Stimulated activated CD4-positive, alpha-beta T cell treated with anti-CD3 and anti-CD28 coated beads, Interleukin-2, amount 100 ng/mL, for 48 hours (primary cell): ENCODE results near the gene ITGB2.
"Not testable (repeated sequence)": the region's sequence is repeated elsewhere in the genome, so short reads cannot be mapped to it uniquely, and the experiment has no call there.

Source experiments
- DNase-seq, 2 donors: peaks; one replicate each; pipeline ENCODE4 v3.0.0-alpha.2; 2020

The ITGB2 gene

DNA sequence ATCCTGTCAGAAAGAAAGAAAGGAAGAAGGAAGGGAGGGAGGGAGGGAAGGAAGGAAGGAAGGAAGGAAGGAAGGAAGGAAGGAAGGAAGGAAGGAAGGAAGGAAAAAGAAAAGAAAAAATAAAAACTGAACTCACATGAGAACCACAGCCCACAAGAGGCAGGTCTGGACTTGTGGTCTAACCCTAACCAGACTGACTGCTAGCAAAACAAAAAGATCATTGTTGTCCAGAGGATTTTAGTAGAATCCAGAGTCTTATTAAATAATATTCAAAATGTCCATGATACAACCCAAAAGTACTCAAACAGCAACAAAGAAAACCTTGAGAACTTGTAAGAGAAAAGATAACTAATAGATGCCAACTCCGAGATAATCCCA is 4.7 kb upstream of the ITGB2 start:
- DNase-seq, result no peak

DNA sequence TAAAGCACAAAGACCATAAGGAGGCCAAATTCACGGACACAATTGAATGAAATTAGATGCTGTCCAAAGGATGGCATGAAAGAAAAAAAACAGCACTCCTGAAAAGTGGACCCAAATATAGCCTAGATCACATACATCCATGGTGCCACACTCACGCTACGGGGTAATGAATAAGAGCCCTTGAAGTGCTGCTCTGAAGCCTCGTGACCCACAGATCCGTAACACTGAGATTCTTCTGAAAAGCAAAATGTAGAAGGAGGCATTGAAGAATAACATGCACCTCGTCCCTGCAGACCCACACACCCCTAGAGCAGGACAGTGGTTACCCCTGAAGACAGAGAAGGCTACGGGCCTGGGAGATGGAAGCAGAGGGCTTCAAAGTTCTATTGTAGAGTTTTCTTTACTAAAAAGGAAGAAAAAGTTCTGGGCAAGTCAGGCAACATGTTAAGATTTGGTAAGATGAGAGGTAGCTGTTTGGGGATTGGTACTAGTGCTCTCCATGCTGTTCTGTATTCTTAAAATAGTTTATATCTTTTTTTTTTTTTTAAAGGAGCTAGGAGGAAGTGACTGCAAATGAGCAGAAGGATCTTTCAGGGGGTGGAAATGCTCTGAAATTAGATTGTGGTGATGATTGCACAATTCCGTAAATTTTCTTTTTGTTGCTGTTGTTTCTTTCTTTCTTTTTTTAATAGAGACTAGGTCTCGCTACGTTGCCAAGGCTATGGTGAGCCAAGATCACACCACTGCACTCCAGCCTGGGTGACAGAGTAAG is 4.1 kb upstream of the ITGB2 start:
- no peak for DNase-seq

DNA sequence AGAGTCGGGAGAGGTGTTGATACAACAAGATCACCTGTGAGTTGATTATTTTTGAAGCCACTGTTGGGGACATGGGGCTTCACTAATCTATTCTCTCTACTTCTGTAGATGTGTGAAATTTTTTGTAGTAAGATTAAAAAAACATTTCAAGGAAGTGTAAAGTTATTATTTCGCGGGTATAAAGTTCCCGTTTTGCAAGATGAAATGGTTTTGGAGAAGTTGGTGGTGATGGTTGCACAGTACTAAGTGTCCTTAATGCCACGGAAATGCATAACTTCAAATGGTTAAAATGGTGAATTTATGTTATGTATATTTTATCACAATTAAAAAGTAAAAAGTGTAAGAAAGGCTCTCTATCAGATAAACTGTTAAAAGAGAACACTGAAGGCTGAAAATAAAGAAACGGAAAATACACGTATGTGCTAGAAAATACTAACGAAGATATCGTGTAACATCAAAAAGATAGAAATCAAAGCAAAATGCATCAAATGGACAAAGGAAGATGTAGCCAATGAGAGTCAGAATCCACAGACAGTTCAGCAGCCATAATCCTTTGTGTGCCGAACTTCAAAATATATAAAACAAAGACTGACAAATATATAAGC is 2.9 kb upstream of the ITGB2 start:
- DNase-seq, result no peak

DNA sequence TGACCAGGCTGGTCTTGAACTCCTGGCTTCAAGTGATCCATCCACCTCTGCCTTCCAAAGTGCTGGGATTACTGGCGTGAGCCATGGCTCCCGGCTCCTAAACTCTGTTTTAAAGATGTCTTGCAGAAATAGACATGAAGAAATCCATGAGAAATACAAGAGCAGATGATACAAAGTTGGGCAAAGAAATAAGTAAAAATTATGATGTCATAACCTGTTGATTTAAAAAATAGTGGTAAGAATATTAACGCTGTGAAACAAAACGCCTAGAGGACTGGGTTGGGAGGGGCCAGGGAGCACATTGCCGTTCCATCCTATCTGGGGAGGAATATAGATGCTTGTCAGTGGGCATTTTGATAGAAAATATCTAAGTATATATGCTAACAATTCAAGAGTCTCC is 1.2 kb upstream of the ITGB2 start:
- no peak for DNase-seq

DNA sequence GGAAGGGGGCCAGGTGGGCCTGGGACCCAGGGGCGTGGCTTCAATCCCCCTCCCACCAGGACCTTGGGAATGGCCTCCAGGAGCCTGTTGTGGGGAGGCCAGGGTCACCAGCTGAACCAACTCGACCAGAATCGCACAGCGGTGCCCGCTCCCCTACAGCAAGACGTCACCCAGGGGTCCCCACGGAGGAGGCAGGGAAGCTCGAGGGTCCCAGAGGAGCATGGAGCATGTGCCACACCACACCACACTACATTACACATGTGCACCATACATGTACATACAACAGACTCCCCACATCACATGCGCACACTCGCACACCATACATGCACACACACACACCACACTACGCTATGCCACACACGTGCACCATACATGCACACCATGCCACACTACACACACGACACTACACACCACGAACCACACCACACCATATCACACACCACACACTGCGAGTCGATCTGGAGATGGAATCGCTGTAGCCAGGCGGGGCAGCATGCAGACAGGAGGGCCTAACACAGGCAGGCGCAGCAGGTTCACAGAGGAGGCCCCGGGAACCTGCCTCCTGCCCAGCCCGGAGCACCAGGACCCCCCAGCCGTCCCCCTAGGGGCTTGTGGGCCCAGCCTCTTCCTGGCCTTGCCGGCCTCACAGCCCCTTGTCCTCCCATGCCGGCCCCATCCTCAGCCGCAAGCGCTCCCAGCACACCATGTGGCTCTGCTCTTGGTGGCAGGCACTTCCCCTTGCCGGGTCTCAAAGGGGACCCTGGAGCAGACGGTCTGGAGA is 596 bp downstream of the ITGB2 start:
- DNase-seq, result no peak

DNA sequence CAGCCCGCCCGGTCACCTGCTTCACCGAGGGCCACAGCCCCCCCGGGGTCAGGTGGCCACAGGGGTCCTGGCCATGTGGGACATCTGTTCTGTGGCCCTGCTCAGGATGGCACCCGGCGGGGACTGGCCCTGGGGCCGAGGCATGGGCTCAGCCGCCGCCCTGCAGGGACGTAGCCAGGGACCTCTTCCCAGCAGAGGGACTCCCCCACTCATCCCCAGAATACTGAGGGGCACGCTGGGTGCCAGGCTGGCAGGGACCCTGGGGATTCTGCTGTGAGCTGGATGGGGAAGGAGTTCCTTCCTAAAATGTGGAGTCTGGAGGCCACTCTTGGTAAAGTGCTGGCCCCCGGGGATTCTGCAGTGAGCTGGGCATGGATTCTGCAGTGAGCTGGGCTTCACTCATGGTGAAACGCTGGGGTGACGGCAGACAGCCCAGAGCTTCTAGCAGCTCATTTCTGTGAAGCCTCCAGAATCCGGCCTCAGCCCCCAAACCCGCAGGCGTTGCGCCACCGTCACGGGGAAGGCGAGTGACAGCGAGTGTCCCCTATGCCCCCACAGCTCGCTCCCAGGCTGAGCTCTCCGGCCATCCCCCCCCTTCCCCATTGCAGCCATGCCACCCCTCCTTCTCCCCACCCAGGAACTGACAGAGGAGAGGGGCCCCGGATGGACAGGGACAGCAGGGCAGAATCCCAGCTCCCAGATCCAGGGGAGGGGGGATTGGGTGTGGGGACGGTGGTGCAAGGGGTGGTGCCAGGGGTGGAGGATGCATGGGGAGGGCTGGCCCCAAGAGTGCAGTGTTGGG is 1.4 kb downstream of the ITGB2 start:
- DNase-seq, result no peak

DNA sequence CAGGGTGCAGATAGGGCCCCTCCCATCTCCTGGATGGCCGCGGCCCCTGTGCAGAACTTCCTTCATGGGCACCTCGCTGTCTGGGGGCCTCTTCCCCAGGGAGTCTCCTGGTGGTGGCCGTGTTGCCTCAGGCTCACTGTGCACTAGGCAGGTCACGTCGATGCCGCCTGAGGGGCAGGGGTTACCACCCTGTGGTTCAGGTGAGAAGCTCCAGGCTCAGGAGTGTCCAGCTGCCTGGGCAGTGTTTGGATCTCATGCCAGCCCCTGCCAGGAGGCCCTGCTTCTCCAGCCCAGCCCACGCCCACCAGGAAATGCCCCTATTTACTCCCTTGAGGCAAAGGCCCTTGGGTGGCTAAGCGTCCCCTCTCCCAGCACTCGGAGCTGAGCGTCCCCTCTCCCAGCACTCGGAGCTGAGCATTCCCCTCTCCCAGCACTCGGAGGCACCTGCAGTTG is 2.1 kb downstream of the ITGB2 start:
- DNase-seq, result no peak

DNA sequence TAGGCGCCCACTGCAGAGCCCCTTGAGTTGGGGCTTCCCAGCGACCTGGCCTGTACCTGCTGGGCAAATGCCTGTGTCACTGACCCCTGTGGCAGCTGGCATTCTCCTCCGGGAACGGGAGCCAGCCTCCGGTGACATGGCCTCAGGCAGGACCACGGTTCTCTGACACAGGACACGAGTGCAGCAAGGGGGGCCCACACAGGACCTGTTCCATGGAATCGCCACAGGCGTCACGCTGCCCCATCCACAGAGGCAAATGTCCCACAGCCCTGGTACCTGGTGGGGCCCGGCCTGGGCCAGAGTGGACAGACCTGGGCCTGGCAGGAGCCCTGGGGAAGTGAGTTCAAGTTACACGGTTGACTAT is 2.6 kb downstream of the ITGB2 start:
- DNase-seq, result no peak

DNA sequence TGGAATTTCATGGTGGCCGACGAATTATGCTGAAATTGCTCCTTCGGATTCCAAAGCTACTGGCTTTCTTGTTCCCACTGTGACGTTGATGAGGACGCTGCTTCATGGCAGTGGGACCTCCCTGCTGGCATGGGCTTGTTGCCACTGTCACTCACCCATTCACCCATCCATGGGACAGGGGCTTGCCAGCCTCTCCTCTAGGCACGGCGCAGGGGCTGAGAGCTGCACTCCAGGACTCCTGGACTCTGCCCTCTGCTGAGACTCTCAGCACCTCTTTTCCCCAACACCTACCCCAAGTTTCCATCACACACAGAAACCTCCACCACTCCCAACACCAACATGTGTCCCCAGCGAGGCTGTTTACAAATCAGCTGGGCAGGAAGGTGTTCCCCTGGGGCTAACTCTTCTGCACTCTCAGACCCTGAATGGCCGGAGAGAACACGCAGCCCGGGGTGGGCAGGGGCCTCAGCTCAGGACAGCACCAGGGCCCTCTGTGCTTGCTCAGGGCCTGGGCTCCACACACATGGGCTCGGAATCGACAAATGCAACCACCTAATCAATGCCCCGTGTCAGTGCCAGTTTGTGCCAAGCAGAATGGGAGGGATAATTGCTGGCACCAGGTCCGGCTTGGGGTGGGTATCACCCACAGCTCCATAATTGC is 3.1 kb downstream of the ITGB2 start:
- DNase-seq, result no peak

DNA sequence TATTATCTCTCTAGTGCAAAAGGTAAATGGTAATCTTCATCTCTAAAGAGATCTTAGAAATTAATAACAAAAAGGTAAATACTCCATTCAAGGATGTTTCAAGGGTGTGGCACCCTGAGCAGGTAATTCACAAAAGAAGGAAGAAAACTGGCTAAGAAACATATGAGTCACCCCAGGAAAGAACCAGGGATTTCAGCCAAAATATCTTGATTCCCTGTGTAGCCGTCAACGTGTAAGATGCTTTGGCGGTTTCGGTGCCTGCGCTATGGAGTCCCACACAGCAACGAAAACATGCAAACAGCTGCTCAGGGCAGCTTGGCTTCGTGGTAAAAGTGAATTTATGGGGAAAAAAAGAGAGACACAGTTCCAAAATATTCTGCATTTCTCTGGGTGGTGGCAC is 3.7 kb downstream of the ITGB2 start:
- DNase-seq, result no peak

DNA sequence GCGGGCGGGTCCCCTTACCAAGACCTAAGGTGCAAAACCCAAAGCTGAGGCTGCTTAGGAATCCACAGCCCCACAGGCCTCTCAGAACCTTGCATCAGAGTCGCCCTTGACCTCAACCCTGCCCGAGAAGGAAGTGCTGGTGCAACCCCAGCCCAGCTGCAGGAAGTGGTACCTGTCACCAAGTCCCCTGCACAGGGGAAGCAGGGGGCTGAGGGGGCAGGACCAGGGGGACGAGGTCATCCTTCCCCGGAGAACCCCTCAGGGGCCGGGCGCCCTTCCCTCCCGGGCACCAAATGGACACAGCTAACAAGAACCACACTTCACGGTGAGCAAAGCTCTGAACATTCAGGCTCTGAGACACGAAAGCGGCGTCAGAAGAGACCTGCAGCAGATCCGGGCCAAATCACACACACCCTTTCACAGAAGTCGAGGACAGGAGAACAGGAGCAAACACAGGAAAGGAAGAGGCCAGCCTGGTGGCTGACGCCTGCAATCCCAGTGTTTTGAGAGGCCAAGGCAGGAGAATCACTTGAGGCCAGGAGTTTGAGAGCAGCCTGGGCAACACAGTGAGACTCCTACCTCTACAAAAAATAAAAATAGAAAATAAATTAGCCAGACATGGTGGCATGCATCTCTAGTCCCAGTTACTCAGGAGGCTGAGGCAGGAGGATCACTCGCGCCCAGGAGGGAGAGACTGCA is 6.4 kb downstream of the ITGB2 start:
- no peak for DNase-seq

DNA sequence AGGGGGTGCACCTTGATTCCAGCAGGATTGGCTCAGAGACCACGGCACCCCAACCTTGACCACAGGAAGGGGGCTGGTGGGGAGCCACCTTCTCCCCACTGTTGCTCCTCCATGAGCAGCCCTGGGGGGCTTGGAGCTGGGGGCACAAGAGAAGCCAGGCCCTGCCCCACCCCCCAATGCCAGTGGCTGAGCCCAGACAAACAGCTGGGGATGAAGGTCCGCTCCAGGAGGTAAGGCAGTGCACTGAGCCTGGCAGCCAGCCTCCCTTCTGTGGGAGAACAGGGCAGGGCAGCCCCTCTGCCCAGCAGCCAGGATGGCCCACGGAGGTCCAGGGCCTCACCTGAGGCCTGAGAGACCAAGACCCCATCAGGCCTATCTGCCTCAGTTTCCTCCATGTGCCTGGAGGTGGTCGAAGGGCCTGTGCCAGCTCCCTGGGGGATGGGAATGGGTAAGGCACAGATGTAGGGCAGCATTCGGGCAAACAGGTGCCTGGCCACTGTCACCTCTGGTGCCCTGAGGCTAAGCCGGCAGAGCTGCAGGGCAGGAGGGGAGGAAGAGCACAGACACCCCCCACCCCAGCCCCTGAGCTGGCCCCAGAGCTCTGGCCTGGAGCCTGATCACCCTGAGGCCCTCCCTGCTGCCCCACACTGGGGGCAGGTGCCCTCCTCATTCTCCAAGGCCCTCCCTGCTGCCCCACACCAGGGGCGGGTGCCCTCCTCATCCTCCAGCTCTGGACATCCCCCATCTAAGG is 7.1 kb downstream of the ITGB2 start:
- no peak for DNase-seq

DNA sequence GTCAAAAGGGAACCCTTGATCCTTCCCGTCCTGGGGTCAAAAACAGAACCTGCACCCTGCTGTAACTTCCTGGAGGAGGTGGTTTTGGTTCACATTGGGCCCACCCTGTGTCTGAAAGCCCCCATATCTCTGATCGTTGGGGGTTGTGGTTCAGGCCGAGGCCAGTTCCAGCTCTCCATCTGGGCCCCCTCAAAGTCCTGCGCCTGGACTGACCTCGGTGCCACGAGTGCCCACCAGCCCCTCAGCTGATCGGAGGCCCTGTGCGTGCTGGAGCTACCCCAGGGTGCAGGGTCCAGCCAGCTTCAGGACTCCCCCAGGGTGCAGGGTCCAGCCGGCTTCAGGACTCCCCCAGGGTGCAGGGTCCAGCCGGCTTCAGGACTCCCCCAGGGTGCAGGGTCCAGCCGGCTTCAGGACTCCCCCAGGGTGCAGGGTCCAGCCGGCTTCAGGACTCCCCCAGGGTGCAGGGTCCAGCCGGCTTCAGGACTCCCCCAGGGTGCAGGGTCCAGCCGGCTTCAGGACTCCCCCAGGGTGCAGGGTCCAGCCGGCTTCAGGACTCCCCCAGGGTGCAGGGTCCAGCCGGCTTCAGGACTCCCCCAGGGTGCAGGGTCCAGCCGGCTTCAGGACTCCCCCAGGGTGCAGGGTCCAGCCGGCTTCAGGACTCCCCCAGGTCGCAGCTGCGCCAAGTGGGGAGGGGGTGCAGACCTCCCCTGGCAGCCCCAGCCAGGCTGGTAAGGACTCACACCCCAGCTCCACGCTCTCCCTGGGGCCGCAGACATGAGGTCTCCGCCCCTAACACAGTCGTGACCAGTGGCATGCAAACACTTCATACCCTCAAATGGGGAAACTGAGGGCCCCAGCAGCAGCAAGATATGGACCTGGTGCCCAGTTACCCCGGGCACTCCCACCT is 7.9 kb downstream of the ITGB2 start:
- DNase-seq, result not testable (repeated sequence)

DNA sequence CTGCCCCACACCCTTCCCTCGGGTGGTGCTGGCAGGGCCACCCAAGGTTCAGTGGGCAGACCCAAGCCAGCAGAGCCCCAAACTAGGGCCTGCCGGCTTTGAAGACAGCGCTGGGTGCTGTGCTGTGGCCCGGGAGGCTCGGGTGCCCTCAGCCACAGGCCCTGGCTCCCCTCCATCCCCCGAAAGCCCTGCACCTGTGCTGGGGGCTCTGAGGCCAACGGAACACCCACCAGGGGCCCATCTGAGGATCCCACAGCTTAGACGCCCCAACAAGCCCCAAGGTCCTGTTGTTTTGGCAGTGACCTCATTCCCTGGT is 8.6 kb downstream of the ITGB2 start:
- DNase-seq, result no peak

DNA sequence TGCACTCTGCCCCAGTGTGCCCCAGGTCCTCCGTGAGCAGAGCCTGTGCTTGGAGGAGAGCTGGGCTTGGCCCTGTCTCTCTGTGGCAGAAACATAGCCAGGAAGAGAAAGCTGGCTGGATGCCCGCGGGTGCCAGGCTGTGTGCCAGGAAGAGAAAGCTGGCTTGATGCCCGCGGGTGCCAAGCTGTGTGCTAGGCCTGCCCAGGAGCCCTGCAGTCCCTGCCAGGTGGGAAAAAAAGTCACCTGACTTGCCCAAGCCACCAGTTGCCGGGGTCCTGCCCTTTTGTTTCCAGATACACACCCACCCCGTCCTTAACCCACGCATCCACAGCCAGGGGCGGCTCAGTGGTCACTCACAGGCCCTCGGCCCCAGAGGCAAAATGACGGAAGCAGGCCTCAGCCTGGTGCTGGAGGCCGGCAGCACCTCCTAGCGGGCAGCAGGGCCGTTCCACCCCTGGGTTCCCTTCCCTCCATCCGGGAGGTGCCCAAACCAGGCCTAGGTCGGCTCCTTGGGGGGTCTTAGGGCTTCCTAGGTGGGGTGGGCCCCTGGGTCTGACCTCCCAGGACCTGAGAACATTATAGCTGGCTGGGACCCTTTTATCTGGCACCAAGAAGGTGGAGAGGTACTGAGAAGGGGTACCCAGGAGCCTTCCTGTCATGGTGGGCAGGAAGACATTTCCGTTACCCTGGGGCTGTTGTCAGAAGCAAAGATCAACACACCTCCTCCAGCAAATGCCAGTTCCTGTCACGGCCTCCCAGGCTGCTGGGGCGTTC is 9.1 kb downstream of the ITGB2 start:
- no peak for DNase-seq

DNA sequence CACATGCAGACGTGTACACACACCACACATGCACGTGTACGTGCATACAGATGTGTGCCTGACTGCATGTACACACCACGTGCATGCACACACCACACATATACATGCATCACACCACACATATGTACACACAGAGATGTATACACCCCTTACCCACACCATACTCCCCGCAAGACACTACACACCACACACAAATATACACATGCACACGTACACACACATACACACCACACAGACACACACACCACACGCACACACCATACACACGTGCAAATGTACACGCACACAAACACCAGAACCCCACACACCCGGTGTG is 9.7 kb downstream of the ITGB2 start:
- DNase-seq, result no peak

DNA sequence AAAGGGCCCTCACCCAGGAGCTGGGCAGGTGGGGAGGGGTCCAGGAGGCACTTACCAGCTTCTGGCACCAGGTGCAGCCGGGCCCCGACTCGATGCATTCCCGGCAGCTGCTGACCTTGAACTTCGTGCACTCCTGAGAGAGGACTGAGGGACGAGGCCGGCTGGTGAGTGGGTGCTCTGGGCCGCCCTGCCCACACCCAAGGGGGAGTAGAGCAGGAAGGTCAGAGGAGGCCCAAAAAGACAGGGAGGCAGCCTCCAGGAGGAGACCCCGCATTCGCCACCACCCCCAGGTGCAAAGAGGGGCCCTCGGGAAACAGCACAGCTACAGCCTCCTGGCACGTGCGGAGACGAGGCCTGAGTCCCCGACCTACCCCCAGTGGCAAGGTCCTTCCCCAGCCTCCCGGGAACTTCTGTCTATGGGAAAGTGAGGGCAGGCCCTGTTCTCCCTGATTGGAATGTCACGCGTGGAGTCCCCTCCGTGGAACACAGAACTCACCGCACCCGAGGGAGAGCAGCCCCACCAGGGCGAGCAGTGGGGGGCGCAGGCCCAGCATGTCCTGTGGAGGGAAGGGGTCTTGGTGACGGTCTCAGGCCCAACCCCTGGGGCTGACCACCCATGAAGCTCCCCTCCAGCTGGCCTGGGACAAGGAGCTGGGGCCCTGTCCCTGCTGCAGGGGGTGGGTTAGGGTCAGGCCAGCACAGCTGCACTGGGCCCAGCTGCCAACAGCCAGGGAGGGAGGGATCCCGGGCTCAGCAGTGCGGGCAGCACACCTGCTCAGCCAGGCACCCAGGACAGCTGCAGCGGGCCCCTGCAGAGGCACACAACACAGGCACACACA is 10.3 kb downstream of the ITGB2 start:
- DNase-seq, result no peak

DNA sequence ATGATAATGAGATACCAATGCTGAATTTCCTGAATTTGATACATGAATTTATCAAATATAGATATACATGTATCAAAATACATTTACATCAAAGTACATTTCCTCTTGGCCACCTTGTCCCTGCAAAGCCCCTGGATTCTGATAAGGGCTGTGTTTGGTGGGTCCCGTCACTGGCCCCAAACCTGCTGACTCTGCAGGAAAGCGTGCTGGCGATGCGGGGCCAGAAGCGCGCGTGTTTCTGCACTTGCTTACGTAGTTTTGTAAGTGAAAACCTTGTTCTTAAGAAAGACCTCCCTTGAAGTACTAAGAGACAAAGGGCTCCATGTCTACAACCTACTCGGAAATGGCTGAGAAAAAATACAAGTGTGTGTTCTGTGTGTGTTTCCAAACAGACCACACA is 11.0 kb downstream of the ITGB2 start:
- no peak for DNase-seq

DNA sequence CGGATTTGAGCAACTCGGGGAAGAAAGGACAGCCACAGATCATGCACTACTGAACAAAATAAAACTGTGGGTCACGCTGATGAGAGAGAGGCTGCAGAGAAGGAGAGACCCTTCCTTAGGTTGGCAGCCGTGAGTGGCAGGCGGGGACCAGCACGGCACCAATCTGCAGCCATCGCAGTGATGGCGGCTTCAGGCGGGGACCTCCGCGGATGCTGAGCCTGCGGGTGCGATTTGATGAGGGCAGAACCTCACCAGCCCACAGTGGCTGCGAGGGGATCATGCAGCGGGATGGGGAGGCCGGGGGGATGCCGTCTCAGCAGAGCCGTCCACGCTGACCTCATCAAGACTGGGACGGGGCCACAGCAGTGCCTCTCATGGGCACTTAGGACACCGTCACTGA is 11.8 kb downstream of the ITGB2 start:
- DNase-seq, result no peak
